ENCODE results near the gene TBC1D16. TPM values are rescaled to one million over a fixed set of nuclear protein-coding genes. Genes with fewer than 3 reads are reported as not detected.
"Not testable (repeated sequence)": the region's sequence is repeated elsewhere in the genome, so short reads cannot be mapped to it uniquely, and the experiment has no call there.

TBC1D16 gene
- total RNA-seq, 2 experiments from 2014 or later = 0.74 to 1.2 TPM

- POLR2A ChIA-PET = no interaction called here
- DNase-seq = no peak
- H3K9me3 Mint-ChIP-seq = no peaks in the 10 kb centered on the region
- H3K4me1 Mint-ChIP-seq = no peaks in the 10 kb centered on the region
- no peaks in the 10 kb centered on the region for H3K36me3 Mint-ChIP-seq (ENCODE audit: low read depth)
- H3K27ac Mint-ChIP-seq = no peak overlapping the region
- no peaks in the 10 kb centered on the region for H3K27me3 Mint-ChIP-seq
- no peak overlapping the region for H3K4me3 Mint-ChIP-seq
- CTCF ChIA-PET = interaction anchor here (0.8 to 1.0 kb wide), 2 partner anchors 135 to 394 kb away, joined by 3 read pairs; partner anchors contain the start of gene CBX4
These were observed 60.8 kb downstream of the TBC1D16 start for GRCh38 chr17:79974566-79975497.

DNA sequence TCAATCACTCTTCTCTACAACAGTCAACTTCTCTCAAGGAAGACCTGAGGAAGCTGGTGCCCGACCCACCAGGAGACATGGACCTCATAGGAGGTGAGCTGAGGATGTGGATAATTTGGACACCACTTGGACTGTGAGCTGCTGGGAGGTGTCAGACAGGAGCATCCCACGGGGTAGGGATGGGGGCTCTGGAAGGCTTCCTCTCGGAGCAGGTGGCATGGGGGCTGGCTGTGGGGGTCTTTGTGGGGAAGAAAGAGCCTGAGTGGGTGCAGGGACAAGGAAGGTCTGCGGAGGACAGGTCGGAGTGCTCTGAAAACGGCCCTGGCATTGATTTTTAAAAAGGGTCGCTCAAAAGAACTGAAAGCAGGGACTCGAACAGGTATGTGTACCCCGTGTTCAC, 64.0 kb downstream of the TBC1D16 start:
- CTCF ChIA-PET = interaction anchor here (1.1 to 1.9 kb wide), 2 partner anchors 132 to 163 kb away, joined by 5 to 6 read pairs; partner anchors contain the start of gene CBX4
- Mint-ChIP-seq H3K36me3 (ENCODE audit: low read depth) (no peaks in the 10 kb centered on the region), H3K4me3 (no peak overlapping the region), H3K27me3 (peaks cover 3% of the 10 kb centered on the region), H3K9me3 (no peaks in the 10 kb centered on the region), H3K27ac (no peak overlapping the region), H3K4me1 (no peaks in the 10 kb centered on the region)
- POLR2A ChIA-PET = no interaction called here
- DNase-seq = no peak

GRCh38 chr17:79970576-79971068, 65.0 kb downstream of the TBC1D16 start:
- ChIA-PET CTCF (interaction anchor here (0.5 to 1.9 kb wide), 9 partner anchors 10 to 227 kb away, joined by 3 to 6 read pairs (median 4); partner anchors contain the start of gene CBX4), POLR2A (no interaction called here)
- Mint-ChIP-seq H3K36me3 (ENCODE audit: low read depth) (no peaks in the 10 kb centered on the region), H3K4me3 (no peak overlapping the region), H3K9me3 (no peaks in the 10 kb centered on the region), H3K27ac (no peak overlapping the region), H3K4me1 (no peaks in the 10 kb centered on the region), H3K27me3 (peaks cover 3% of the 10 kb centered on the region)
- DNase-seq = peak; percentile 30

GRCh38 chr17:79969906-79970305, 65.8 kb downstream of the TBC1D16 start:
- Mint-ChIP-seq H3K9me3 (no peaks in the 10 kb centered on the region), H3K27me3 (peaks cover 3% of the 10 kb centered on the region), H3K36me3 (ENCODE audit: low read depth) (no peaks in the 10 kb centered on the region), H3K27ac (no peak overlapping the region), H3K4me3 (no peak overlapping the region), H3K4me1 (no peaks in the 10 kb centered on the region)
- DNase-seq = no peak
- POLR2A ChIA-PET = no interaction called here
- CTCF ChIA-PET = interaction anchor here (0.6 to 1.9 kb wide), 5 partner anchors 10 to 226 kb away, joined by 3 to 6 read pairs (median 5); no protein-coding TSS in a partner anchor

GRCh38 chr17:79968116-79968515, 67.6 kb downstream of the TBC1D16 start:
- no peaks in the 10 kb centered on the region for H3K36me3 Mint-ChIP-seq (ENCODE audit: low read depth)
- no peaks in the 10 kb centered on the region for H3K9me3 Mint-ChIP-seq
- ChIA-PET CTCF (no interaction called here), POLR2A (no interaction called here)
- H3K4me3 Mint-ChIP-seq = no peak overlapping the region
- H3K27me3 Mint-ChIP-seq = peaks cover 3% of the 10 kb centered on the region
- H3K4me1 Mint-ChIP-seq = no peaks in the 10 kb centered on the region
- H3K27ac Mint-ChIP-seq = no peak overlapping the region
- no peak for DNase-seq

DNA sequence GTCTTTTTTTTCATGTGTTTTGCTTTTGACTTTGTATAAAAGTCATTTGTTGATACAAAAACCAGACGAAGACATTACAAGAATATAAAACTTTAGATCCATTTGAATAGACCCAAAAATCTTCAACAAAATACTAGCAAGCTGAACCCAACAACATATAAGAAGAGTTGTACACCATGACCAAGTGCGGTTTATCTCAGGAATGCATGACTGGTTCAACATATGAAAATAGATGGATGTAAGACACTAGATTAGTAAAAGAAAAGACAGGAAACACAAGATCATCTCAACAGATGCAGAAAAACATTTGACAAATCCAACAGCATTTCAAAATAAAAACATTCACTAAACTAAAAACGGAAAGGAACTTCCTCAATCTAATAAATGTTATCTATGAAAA, 69.0 kb downstream of the TBC1D16 start:
- DNase-seq = no peak
- no peaks in the 10 kb centered on the region for H3K36me3 Mint-ChIP-seq (ENCODE audit: low read depth)
- POLR2A ChIA-PET = no interaction called here
- no peaks in the 10 kb centered on the region for H3K4me1 Mint-ChIP-seq
- no peaks in the 10 kb centered on the region for H3K9me3 Mint-ChIP-seq
- H3K27me3 Mint-ChIP-seq = peaks cover 3% of the 10 kb centered on the region
- no peak overlapping the region for H3K27ac Mint-ChIP-seq
- no peak overlapping the region for H3K4me3 Mint-ChIP-seq
- CTCF ChIA-PET = no interaction called here

DNA sequence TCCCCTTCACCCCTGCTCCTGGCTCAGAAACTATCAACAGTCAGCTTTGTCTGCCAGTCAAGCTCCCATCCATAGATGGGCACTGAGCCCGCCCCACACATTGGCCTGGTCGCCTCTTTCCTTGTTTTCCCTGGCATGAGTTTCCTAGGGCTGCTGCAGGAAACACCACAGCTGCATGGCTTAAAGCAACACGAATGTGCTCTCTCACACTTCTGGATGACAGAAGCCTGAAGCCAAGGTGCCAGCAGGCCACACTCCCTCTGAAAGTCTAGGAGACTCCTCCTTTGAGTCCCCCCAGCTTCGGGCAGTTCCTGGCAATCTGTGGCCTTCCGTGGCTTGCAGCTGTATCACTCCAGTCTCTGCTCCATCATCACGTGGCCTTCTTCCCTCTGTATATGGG, 69.9 kb downstream of the TBC1D16 start:
- H3K4me3 Mint-ChIP-seq = no peak overlapping the region
- ChIA-PET CTCF (no interaction called here), POLR2A (no interaction called here)
- peaks cover 4% of the 10 kb centered on the region for H3K4me1 Mint-ChIP-seq
- H3K27ac Mint-ChIP-seq = no peak overlapping the region
- peaks cover 3% of the 10 kb centered on the region for H3K27me3 Mint-ChIP-seq
- DNase-seq = no peak
- H3K36me3 Mint-ChIP-seq (ENCODE audit: low read depth) = no peaks in the 10 kb centered on the region
- no peaks in the 10 kb centered on the region for H3K9me3 Mint-ChIP-seq

DNA sequence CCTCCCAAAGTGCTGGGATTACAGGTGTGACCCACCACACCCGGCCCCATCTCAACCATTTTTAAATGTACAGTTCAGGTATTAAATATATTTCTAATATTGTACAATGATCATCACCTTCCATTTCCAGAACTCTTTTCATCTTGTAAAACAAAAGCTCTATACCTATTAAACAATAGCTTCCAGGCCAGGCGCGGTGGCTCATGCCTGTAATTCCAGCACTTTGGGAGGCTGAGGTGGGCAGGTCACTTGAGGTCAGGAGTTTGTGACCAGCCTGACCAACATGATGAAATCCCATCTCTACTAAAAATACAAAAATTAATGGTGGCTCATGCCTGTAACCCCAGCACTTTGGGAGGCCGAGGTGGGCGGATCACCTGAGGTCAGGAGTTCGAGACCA, 73.2 kb downstream of the TBC1D16 start:
- H3K9me3 Mint-ChIP-seq; H3K36me3 Mint-ChIP-seq (ENCODE audit: low read depth); H3K27ac Mint-ChIP-seq; H3K4me3 Mint-ChIP-seq; CTCF ChIA-PET; POLR2A ChIA-PET; DNase-seq; H3K4me1 Mint-ChIP-seq: not testable (repeated sequence)
- peaks cover 11% of the 10 kb centered on the region for H3K27me3 Mint-ChIP-seq

DNA sequence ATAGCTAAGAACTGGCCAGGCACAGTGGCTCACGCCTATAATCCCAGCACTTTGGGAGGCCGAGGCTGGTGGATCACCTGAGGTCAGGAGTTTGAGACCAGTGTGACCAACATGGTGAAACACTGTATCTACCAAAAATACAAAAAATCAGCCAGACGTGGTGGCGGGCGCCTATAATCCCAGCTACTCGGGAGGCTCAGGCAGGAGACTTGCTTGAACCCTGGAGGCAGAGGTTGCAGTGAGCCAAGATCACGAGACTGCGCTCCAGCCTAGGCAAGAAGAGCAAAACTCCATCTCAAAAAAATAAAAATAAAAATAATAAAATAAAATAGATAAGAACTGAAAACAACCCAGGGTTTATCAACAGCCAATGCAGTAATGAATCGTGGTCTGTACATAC, 74.1 kb downstream of the TBC1D16 start:
- H3K36me3 Mint-ChIP-seq (ENCODE audit: low read depth); H3K9me3 Mint-ChIP-seq; H3K27ac Mint-ChIP-seq; POLR2A ChIA-PET; CTCF ChIA-PET; H3K4me1 Mint-ChIP-seq; DNase-seq; H3K4me3 Mint-ChIP-seq: not testable (repeated sequence)
- H3K27me3 Mint-ChIP-seq = peaks cover 10% of the 10 kb centered on the region

- H3K36me3 Mint-ChIP-seq (ENCODE audit: low read depth) = no peaks in the 10 kb centered on the region
- H3K4me3 Mint-ChIP-seq = no peak overlapping the region
These were observed 74.7 kb downstream of the TBC1D16 start for GRCh38 chr17:79960788-79961522.

GRCh38 chr17:79959042-79959441, 76.6 kb downstream of the TBC1D16 start:
- Mint-ChIP-seq H3K4me3 (no peak overlapping the region), H3K27me3 (peaks cover 10% of the 10 kb centered on the region), H3K27ac (no peak overlapping the region), H3K9me3 (no peaks in the 10 kb centered on the region), H3K4me1 (peaks cover 4% of the 10 kb centered on the region), H3K36me3 (ENCODE audit: low read depth) (no peaks in the 10 kb centered on the region)
- DNase-seq = no peak
- POLR2A ChIA-PET = no interaction called here
- CTCF ChIA-PET = no interaction called here

More at GRCh38 chr17:79960788-79961522, 74.7 kb downstream of the TBC1D16 start:
- Mint-ChIP-seq H3K9me3 (no peaks in the 10 kb centered on the region), H3K27me3 (peaks cover 10% of the 10 kb centered on the region), H3K27ac (no peak overlapping the region), H3K4me1 (peaks cover 4% of the 10 kb centered on the region)
- no peak for DNase-seq
- ChIA-PET CTCF (no interaction called here), POLR2A (no interaction called here)

DNA sequence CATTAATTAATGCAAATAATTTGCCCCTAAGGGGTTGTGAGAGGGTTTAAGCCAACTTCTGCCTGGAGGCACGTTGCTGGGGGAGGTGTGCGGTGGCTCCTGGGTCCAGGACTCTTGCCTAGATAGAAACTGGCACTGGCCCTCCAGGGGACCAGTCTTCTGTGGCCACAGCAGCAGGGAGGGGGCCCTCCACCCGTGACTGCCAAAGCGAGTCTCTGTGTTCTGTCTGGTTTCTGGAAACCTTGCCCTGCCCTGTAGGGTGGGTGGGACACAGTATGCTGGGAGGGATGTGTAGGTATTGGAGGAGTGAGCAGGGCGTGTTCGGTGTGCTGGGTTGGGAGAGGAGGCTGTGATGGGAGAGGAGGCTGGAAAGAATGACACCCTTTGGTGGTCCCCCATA, 78.8 kb downstream of the TBC1D16 start:
- Mint-ChIP-seq H3K9me3 (no peaks in the 10 kb centered on the region), H3K4me3 (no peak overlapping the region), H3K4me1 (peaks cover 4% of the 10 kb centered on the region), H3K36me3 (ENCODE audit: low read depth) (no peaks in the 10 kb centered on the region), H3K27ac (no peak overlapping the region), H3K27me3 (peaks cover 10% of the 10 kb centered on the region)
- ChIA-PET POLR2A (no interaction called here), CTCF (no interaction called here)
- no peak for DNase-seq

DNA sequence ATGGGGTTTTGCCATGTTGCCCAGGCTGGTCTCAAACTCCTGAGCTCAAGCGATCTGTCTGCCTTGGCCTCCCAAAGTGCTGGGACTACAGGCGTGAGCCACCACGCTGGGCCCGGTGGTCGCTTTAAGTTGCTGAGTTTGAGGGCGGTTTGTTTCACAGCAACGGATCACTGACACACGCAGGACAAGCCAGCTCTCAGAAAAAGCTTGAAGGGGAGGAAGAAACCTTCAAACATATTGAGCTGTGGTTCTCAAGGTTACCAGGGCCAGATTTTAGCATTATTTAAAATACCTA, 79.3 kb downstream of the TBC1D16 start:
- POLR2A ChIA-PET; H3K4me1 Mint-ChIP-seq; H3K27ac Mint-ChIP-seq; CTCF ChIA-PET; DNase-seq; H3K36me3 Mint-ChIP-seq (ENCODE audit: low read depth); H3K9me3 Mint-ChIP-seq; H3K4me3 Mint-ChIP-seq: not testable (repeated sequence)
- peaks cover 10% of the 10 kb centered on the region for H3K27me3 Mint-ChIP-seq

All from activated CD4-positive, alpha-beta T cell treated with anti-CD3 and anti-CD28 coated beads, Interleukin-2, amount 10 ng/mL, durations not matched to agents 7 days and 5 days (primary cell).